ENCODE measurements around the gene F10. TPM values are rescaled to one million over a fixed set of nuclear protein-coding genes. Genes with fewer than 3 reads are reported as not detected.
A peak's percentile ranks its signal among the peaks of the same experiment; 100 is the strongest.
"Not testable (repeated sequence)": the region's sequence is repeated elsewhere in the genome, so short reads cannot be mapped to it uniquely, and the experiment has no call there.

The F10 gene
- 20.6 TPM for total RNA-seq

DNA sequence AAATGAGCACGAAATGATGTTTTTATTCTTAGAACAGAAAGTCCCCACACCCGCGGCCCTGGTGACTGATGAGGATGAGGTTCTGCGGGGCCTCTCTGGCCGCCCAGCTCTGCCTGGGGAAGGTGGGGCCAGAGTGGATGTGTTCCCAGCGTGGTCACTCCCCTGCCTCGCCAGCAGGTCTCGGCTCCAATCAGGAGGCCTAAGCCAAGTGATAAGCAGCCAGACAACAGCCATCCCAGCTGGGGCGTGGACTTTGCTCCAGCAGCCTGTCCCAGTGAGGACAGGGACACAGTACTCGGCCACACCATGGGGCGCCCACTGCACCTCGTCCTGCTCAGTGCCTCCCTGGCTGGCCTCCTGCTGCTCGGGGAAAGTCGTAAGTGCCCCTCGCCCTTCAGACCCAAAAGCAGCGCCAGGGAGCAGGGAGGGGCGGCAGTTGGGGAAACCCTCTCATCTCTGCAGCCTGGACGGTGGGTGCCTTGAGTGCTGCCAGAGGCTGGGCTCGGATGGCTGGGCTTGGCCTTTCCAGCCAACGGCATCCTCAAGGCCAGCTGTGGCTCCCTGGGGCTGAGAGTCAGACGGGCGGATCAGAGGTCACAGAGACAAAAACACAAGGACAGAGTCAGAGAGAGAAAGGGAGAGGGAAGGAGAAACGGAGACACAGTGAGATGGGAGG, at the start of gene F10:
F10 (plus strand) TSS at position 250 of the 676 bp plus-strand sequence; CDS start at position 307, 57 bp downstream.
- DNase-seq: peak; percentile 68

GRCh38 chr13:113073942-113074341, 48.7 kb upstream of the F10 start:
- no peak for DNase-seq

DNA sequence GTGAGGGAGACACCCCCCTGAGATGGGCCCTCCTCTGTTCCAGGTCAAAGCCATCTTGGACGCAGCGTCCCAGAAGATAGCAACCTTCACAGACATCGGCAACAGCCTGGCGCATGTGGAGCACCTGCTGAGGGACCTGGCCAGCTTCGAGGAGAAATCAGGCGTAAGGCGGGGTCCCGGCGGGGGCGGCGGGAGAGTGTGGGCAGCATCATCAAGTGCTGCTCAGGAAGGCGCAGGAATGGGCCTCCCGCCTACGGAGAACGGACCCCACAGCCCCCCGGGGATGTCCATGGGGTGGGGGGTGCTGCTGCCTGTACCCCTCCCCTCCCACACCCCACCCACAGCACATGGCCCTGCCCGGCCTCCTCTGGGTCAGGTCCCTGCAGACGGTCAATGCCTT, 48.2 kb upstream of the F10 start:
- no peak for DNase-seq

DNA sequence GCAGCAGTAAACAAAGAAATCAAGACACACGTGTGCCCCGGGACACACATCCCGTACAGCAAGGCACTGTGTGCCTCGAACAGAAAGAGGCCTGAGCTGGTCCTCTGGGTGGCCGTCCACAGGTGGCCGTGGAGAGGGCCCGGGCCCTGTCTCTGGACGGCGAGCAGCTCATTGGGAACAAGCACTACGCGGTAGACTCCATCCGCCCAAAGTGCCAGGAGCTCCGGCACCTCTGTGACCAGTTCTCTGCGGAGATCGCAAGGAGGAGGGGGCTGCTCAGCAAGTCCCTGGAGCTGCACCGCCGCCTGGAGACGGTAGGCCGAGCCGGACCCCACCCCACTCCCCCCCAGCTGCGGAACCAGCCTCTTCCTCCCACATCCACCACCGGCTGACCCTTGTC, 47.7 kb upstream of the F10 start:
- DNase-seq: no peak

DNA sequence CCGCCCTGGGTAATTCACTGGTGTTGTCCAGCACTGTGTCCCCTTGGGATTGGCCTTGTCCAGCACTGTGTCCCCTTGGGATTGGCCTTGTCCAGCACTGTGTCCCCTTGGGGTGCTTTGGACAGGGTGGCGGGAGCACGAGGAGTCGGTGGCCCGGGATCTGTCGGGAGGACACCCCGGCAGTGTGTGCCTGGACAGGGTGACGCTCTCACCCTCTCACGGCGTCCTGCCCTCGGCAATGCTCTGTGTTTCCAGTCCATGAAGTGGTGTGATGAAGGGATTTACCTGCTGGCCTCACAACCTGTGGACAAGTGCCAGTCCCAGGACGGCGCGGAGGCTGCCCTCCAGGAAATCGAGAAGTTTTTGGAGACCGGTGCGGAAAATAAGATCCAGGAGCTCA, 46.9 kb upstream of the F10 start:
- DNase-seq: no peak

- no peak for DNase-seq
Measured at GRCh38 chr13:113076681-113077401, 45.8 kb upstream of the F10 start.

DNA sequence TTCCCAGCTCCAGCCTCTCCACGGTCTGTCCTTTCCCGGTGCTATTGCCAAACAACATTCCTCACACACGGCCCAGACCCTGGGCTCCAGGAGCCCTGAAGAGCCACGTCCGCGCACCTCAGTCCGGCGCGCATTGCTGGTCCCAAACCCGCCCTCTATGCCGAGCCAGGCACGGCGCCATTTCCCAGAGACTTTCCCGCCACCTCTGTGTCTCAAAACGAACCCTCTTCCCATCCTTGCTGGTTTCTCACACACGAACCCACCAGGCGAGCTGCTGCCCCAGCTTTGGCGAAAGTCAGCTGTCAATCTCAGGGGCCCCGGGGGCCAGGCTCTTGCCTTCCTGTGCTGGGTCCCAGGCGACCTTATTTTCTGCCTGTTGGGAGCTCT, 45.0 kb upstream of the F10 start:
- DNase-seq: no peak

DNA sequence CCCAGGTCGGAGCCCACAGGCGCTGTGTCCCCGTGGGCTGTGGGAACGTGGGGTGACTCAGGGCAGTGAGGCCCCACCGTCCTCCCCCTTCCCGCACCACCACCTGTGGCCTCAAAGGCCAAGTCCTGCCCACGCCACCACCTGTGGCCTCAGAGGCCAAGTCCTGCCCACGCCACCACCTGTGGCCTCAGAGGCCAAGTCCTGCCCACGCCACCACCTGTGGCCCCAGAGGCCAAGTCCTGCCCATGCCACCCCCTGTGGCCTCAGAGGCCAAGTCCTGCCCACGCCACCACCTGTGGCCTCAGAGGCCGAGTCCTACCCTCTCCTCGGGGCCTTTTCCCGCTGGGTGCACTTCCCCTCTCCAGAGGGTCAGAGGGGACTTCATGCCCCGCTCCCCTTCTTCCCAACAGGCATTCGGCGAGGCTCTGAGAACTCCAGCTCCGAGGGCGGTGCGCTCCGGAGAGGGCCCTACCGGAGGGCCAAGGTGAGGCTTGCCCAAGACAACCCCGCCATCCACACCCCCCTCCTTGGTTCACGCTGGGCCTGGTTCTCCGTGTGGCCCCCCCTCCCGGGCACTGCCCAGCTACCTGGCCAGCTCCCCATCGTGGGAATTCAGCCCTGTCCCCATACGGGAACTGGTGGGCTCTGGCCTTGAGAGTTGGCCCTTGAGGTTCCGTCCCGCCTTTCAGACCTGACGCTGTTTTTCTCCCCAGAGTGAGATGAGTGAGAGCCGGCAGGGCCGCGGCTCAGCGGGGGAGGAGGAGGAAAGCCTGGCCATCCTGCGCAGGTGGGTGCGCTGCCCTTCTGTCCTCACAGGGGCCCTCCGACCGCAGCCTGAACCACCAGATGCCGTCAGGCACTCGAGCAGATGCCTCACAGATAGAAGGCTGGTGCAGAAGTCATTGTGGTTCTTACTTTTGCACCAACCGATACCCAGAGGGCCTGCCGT, 44.4 kb upstream of the F10 start:
- DNase-seq: no peak

DNA sequence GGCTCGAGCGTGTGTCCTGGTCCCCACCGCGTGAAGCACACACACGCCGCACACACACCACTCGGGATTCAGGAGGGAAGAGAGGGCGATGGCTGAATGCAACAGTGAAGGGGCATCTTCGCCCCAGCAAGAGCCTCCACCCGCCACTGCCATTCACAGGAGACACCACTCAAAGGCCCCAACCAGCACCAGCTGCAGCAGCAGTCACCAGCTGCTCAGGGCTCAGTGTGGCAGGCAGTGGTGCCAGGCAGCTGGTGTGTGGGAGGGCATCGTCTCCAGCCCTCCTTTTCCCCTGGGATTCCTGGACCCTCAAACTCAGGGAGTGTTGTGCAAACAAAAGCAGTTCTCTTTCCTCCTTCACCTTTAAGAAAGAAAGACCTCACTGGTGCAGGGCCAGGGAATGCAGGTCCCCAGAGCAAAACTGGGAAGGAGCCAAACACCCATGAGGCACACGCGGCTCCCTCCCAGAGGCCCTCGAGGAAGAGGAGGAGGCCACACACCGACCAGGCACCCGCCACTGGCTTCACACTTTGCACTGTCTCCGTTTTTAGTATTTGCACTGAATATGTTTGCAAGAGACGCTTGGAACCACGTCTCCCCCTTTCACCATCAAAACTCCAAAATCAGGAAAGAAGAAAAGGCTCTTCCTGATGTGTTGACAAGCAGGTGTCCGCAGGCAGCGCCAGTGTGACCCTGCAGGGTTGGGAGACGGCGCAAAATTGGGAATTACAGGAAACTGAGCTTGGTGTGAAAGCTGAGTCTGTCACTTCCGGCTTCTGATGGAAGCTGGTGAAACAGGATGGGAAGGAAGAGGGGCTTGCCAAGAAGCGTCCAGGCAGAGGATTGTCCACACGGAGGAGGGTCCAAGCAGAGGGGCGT, 43.5 kb upstream of the F10 start:
- no peak for DNase-seq

GRCh38 chr13:113079781-113080080, 42.9 kb upstream of the F10 start:
- not testable (repeated sequence) for DNase-seq

- no peak for DNase-seq
Measured at GRCh38 chr13:113080361-113080831, 42.2 kb upstream of the F10 start.

DNA sequence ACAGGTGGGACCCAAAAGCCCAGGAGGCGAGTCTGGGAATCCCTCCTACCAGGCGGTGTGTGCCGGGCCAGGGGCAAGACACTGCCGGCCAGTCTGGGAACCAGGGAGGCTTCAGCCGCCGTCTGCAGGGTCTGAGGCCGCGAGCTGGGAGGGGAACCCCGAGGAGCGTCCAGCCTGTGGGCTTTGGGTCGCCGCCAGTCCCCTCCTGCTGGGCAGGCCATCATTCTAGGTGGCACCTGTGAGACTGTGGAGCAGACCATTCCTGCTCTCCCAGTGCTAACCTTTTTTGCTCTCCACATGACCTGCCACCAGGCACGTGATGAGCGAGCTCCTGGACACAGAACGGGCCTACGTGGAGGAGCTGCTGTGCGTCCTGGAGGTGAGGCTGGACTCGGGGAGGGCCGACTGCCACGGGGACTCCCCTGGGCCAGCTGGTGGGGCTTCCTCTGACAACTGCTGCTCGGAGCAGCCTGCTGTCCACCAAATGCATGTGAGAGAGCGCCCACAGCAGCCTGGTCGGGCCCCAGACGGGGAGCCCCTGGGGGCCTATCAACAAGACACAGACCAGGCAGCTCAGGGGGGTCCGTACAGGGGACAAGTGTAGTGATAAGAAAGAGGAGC, 41.6 kb upstream of the F10 start:
- no peak for DNase-seq

DNA sequence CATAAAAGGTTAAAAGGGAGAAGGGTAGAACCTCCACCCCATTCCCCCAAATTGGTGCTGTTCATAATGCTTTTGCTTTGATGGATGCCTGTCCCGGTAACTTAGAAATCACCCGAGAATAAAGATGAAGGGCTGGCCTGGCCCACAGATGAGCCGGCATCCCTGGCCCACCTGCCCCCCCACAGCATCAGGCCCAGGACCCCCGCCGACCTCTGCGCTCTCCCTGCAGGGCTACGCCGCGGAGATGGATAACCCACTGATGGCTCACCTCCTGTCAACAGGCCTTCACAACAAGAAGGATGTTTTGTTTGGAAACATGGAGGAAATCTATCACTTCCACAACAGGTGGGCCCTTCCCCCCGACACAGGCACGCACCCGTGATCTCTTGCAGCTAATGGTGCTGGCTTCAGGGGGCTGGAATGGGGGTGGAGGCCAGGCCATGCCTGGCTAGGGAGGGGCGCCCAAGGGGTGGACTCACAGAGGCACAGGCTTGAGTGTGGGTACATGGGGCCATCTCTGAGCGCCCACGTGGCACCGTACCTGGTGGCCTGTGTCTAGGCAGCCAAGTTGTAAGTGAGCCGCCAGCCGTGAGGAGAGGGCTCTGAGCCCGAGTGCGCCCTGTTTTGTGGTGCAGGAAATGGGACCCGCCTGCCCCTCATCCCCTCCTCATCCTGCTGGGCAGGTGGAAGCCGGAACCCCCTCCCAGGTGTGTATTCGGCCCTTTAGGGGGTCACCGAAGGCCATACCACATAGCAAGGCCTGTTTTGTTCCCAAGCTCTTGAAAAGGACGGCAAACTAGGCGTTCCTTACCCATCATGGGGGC, 40.2 kb upstream of the F10 start:
- DNase-seq: no peak

- DNase-seq: no peak
Measured at GRCh38 chr13:113083022-113083373, 39.6 kb upstream of the F10 start.

GRCh38 chr13:113083402-113084061, 39.1 kb upstream of the F10 start:
- peak; percentile 43 for DNase-seq

DNA sequence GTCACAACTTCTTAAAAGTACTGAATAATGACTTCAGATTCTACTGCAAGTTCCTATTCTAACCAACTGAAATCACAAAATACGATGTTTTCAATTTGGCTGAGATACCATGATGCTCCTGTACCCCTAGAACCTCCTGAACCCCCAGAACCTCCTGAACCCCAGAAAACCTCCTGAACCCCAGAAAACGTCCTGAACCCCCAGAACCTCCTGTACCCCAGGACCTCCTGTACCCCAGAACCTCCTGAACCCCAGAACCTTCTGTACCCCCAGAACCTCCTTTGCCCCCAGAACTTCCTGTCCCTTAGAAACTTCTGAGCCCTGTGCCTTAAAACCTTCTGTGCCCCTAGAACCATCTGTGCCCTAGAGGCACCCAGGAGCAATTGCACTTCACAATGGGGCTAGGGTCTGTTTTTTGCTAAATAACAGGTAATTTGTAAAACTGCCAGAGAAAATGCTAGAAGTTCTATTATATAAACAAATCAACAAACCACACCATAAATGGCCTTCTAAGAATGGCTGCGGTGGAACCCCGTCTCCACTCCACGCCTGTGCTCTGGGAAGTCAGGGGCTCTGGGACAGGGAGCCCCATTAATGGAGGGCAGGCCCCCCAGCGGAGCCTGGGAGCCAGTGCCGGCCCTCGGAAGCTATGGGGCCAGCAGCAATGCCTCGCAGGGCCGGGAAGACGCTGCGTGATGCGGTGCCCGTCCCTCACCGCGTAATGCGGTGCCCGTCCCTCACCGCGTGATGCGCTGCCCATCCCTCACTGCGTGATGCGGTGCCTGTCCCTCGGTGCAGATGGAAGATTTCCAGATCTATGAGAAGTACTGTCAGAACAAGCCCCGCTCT, 38.3 kb upstream of the F10 start:
- DNase-seq: no peak

GRCh38 chr13:113084943-113085540, 37.6 kb upstream of the F10 start:
- DNase-seq: no peak

DNA sequence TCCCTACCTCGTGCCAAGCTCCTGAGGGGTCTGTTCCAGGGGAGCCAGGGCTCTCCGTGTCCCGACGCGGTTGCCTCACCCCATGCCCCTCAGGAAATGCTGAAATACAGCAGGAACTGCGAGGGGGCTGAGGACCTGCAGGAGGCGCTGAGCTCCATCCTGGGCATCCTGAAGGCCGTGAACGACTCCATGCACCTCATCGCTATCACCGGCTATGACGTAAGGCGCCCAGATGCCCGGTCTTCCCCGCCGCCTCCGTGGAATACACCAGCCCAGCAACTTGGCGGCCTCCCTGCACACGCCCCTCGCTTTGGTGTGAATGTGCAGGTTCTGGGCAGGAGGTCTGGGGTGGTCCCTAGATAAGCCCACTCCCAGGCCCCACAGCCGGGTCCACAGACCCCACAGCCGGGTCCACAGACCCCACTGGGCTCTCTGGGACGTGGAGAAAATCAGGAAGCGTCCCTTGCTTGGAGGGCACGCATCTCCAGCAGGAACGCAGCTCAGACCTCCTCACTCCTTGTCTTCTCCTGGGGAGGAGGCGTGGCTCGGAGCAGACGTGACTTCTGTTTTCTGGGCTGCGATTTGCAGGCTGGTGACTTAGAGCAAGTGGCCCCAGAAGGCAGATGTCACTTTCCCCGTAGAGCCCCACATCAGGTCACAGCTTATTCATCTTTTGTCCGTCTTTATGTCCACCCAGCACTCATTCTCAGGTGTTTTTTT, 36.4 kb upstream of the F10 start:
- no peak for DNase-seq
